GM18861 (cell line): ENCODE results near the gene DNAAF6.

Experiments used
- ATAC-seq: cut with Tn5 transposase; IDR thresholded peaks from one replicate; pipeline ENCODE4 v1.9.1; 2021; ENCODE audit not compliant: unreplicated experiment

Gene DNAAF6

GRCh38 chrX:107290019-107290418, 83.6 kb downstream of the DNAAF6 start:
- ATAC-seq: no peak

GRCh38 chrX:107293056-107293455, 86.6 kb downstream of the DNAAF6 start:
- ATAC-seq: no peak
